Upper lobe of right lung (tissue), 1 donor: ENCODE measurements around the gene QPRT. TPM values are rescaled to one million over a fixed set of nuclear protein-coding genes. Genes with fewer than 3 reads are reported as not detected.

Experiments
- ATAC-seq: fragments of 200-7000 bp; cut with Tn5 transposase; one replicate; pipeline ENCODE4 v1.9.1; 2020; ENCODE audit warnings: mild to moderate bottlenecking, moderate library complexity
- DNase-seq: peaks from one replicate; pipeline ENCODE4 v3.0.0-alpha.2; 2020
- H3K27ac ChIP-seq: fragments of 200-600 bp; one replicate; pipeline ENCODE4 v1.8.0; 2022
- H3K27me3 ChIP-seq: fragments of 200-600 bp; one replicate; pipeline ENCODE4 v1.8.0; 2022; ENCODE audit warnings: mild to moderate bottlenecking
- H3K36me3 ChIP-seq: fragments of 200-600 bp; one replicate; pipeline ENCODE4 v1.8.0; 2022
- H3K4me1 ChIP-seq: fragments of 200-600 bp; one replicate; pipeline ENCODE4 v1.8.0; 2022
- H3K4me3 ChIP-seq: fragments of 200-600 bp; one replicate; pipeline ENCODE4 v1.8.0; 2022; ENCODE audit warnings: mild to moderate bottlenecking
- H3K9me3 ChIP-seq: fragments of 200-600 bp; one replicate; pipeline ENCODE4 v1.8.0; 2022
- CTCF ChIP-seq: fragments of 200-600 bp; IDR thresholded peaks from one replicate; pipeline ENCODE4 v1.8.0; 2022; ENCODE audit warnings: antibody characterized with exemption
- intact Hi-C: fragments of 100-400 bp; cut with DNase I; formaldehyde crosslinking; loops from one replicate; pipeline ENCODE4 v1.11.0; 2022
- total RNA-seq: library from RNA; stranded (reverse); fragmentation: NEBNext Ultra II Directional; extraction: Animal tissue kit (Norgen Biotek cat#: 25700); gene quantifications from one replicate; pipeline ENCODE4 v1.2.1, GENCODE V29; 2021
- donor health status: DM: no; HTN: yes; CAD: no; lungs with severe emphysema.

QPRT gene
- total RNA-seq, 1 donor from 2014 or later, result 15.0 TPM

DNA sequence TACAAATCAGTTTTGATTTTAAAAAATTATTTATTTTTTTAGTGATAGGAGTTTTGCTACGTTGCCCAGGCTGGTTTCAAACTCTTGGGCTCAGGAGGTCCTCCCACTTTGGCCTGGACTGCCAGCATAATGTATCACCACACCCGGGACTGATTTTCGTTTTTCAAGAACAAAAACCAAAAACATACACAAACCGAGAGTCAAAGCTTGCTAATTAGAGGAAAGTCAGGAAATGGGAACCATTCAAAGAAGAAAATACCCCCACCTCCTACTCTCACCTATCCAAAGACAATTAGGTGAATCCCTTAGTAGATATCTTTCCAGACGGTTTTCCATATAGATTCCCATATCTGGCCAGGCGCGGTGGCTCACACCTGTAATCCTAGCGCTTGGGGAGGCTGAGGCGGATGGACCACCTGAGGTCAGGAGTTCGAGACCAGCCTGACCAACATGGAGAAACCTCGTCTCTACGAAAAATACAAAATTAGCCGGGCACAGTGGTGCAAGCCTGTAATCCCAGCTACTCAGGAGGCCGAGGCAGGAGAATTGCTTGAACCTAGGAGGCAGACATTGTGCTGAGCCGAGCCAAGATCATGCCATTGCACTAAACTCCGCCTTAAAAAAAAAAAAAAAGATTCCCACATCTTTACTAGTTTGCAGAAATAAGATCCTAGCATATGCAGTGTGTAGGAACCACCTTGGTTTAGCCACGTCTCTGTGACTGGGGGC, 16.8 kb upstream of the QPRT start:
- ATAC-seq (no peak), DNase-seq (no peak)
- Histone ChIP-seq H3K4me1 (no peaks in the 10 kb centered on the region), H3K27ac (peak overlapping the region; percentile 66), H3K27me3 (no peaks in the 10 kb centered on the region), H3K36me3 (no peaks in the 10 kb centered on the region), H3K4me3 (peak overlapping the region; percentile 51), H3K9me3 (no peaks in the 10 kb centered on the region)
- no peak for TF ChIP-seq CTCF
- intact Hi-C loops, result no loop called here

DNA sequence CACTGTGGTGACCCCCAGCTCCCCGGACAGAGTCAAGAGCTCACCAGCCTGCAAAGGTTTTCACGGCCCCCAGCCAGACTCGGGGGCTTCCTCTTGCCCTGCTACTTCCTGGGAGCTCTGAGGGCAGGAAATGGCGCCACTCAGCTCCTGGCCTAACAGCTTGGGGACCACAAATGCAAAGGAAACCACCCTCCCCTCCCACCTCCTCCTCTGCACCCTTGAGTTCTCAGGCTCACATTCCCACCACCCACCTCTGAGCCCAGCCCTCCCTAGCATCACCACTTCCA, 16.3 kb upstream of the QPRT start:
- peak; percentile 4 for ATAC-seq
- peak; percentile 67 for DNase-seq
- TF ChIP-seq CTCF, result no peak
- peak overlapping the region; percentile 51 for H3K4me3 ChIP-seq
- no peaks in the 10 kb centered on the region for H3K9me3 ChIP-seq
- H3K27me3 ChIP-seq, result no peaks in the 10 kb centered on the region
- no peaks in the 10 kb centered on the region for H3K36me3 ChIP-seq
- intact Hi-C loops, result no loop called here
- no peaks in the 10 kb centered on the region for H3K4me1 ChIP-seq
- H3K27ac ChIP-seq, result peak overlapping the region; percentile 66

DNA sequence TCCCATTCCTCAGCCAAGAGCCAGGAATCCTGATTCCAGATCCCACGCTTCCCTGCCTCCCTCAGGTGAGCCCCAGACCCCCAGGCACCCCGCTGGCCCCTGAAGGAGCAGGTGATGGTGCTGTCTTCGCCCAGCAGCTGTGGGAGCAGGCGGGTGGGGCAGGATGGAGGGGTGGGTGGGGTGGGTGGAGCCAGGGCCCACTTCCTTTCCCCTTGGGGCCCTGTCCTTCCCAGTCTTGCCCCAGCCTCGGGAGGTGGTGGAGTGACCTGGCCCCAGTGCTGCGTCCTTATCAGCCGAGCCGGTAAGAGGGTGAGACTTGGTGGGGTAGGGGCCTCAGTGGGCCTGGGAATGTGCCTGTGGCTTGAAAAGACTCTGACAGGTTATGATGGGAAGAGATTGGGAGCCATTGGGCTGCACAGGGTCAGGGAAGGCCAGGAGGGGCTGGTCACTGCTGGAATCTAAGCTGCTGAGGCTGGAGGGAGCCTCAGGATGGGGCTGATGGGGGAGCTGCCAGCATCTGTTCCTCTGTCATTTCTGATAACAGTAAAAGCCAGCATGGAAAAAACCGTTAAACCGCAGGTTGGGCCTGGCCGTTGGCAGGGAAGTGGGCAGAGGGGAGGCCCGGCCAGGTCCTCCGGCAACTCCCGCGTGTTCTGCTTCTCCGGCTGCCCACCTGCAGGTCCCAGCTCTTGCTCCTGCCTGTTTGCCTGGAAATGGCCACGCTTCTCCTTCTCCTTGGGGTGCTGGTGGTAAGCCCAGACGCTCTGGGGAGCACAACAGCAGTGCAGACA, 15.8 kb upstream of the QPRT start, which contains the start of gene SPN:
Gene SPN (plus strand): TSS at position 232 of the 791 bp plus-strand sequence. CDS start 482 bp downstream, at position 714.
- TF ChIP-seq CTCF, result no peak
- ATAC-seq (peak; percentile 52), DNase-seq (peak; percentile 70)
- H3K36me3 ChIP-seq, result no peaks in the 10 kb centered on the region
- H3K4me1 ChIP-seq, result no peaks in the 10 kb centered on the region
- H3K27ac ChIP-seq, result peak within 1 kb of the TSS; percentile 66
- no peaks in the 10 kb centered on the region for H3K27me3 ChIP-seq
- H3K4me3 ChIP-seq, result peak within 1 kb of the TSS; percentile 51
- intact Hi-C loops, result no loop called here
- H3K9me3 ChIP-seq, result no peaks in the 10 kb centered on the region

DNA sequence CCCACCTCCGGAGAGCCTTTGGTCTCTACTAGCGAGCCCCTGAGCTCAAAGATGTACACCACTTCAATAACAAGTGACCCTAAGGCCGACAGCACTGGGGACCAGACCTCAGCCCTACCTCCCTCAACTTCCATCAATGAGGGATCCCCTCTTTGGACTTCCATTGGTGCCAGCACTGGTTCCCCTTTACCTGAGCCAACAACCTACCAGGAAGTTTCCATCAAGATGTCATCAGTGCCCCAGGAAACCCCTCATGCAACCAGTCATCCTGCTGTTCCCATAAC, 15.2 kb upstream of the QPRT start:
- H3K4me3 ChIP-seq, result peak overlapping the region; percentile 51
- DNase-seq, result no peak

More for the DNA sequence above, 15.2 kb upstream of the QPRT start:
- ATAC-seq, result no peak
- no peak for TF ChIP-seq CTCF
- Histone ChIP-seq H3K36me3 (no peaks in the 10 kb centered on the region), H3K27me3 (no peaks in the 10 kb centered on the region), H3K27ac (peak overlapping the region; percentile 66), H3K4me1 (no peaks in the 10 kb centered on the region), H3K9me3 (no peaks in the 10 kb centered on the region)
- intact Hi-C loops, result no loop called here
